GM21737 (cell line): ENCODE measurements around the gene NUP210.

Source experiments
- ATAC-seq: cut with Tn5 transposase; IDR thresholded peaks from one replicate; pipeline ENCODE4 v1.9.1; 2021; ENCODE audit warnings: mild to moderate bottlenecking, moderate library complexity; ENCODE audit not compliant: unreplicated experiment

The NUP210 gene

GRCh38 chr3:13407926-13408325 is 12.2 kb downstream of the NUP210 start:
- no peak for ATAC-seq

GRCh38 chr3:13407475-13407874 is 12.6 kb downstream of the NUP210 start:
- ATAC-seq: no peak

GRCh38 chr3:13406190-13406589 is 13.9 kb downstream of the NUP210 start:
- ATAC-seq: no peak

- no peak for ATAC-seq
These were observed 14.5 kb downstream of the NUP210 start for GRCh38 chr3:13405614-13406013.

- no peak for ATAC-seq
These were observed 15.3 kb downstream of the NUP210 start for GRCh38 chr3:13404626-13405452.

- ATAC-seq: no peak
These were observed 16.3 kb downstream of the NUP210 start for GRCh38 chr3:13403847-13404246.

GRCh38 chr3:13403213-13403819 is 16.8 kb downstream of the NUP210 start:
- no peak for ATAC-seq

- ATAC-seq: no peak
These were observed 19.0 kb downstream of the NUP210 start for GRCh38 chr3:13401149-13401548.

GRCh38 chr3:13400114-13400673 is 19.9 kb downstream of the NUP210 start:
- ATAC-seq: no peak

GRCh38 chr3:13399603-13400002 is 20.5 kb downstream of the NUP210 start:
- ATAC-seq: no peak

- no peak for ATAC-seq
These were observed 22.8 kb downstream of the NUP210 start for GRCh38 chr3:13397316-13397715.

- ATAC-seq: no peak
These were observed 25.8 kb downstream of the NUP210 start for GRCh38 chr3:13394363-13394762.

- ATAC-seq: no peak
These were observed 26.4 kb downstream of the NUP210 start for GRCh38 chr3:13393427-13394360.

GRCh38 chr3:13391308-13391707 is 28.8 kb downstream of the NUP210 start:
- ATAC-seq: no peak

- no peak for ATAC-seq
These were observed 30.7 kb downstream of the NUP210 start for GRCh38 chr3:13389378-13389777.

GRCh38 chr3:13388816-13389215 is 31.3 kb downstream of the NUP210 start:
- no peak for ATAC-seq

GRCh38 chr3:13385373-13385965 is 34.7 kb downstream of the NUP210 start:
- ATAC-seq: no peak

- no peak for ATAC-seq
These were observed 39.2 kb downstream of the NUP210 start for GRCh38 chr3:13380971-13381370.

GRCh38 chr3:13379201-13379830 is 40.8 kb downstream of the NUP210 start:
- ATAC-seq: no peak

- peak; percentile 84 for ATAC-seq
These were observed 42.0 kb downstream of the NUP210 start for GRCh38 chr3:13378155-13378554.
